MM.1S (cell line): ENCODE results near the gene PRKCA.

Source experiments
- DNase-seq: peaks from one replicate; pipeline ENCODE4 v3.0.0-alpha.2; 2015
- H2AFZ ChIP-seq: fragments of 300-600 bp; sonication (generic); 2 replicates; pipeline ENCODE4 v1.6.0; 2016; ENCODE audit warnings: antibody characterized with exemption, low read length
- H3F3A ChIP-seq: fragments of 300-600 bp; sonication (generic); 2 replicates; pipeline ENCODE4 v1.6.1; 2016; ENCODE audit warnings: mild to moderate bottlenecking, antibody characterized with exemption, low read length, moderate library complexity, mixed read lengths; ENCODE audit not compliant: insufficient read depth
- H3K27ac ChIP-seq: fragments of 300-600 bp; sonication (generic); 2 replicates; pipeline ENCODE4 v1.5.1; 2016; ENCODE audit warnings: mild to moderate bottlenecking, low read length
- H3K27me3 ChIP-seq: fragments of 300-600 bp; sonication (generic); replicated peaks from 2 replicates; pipeline ENCODE4 v1.6.0; 2016; ENCODE audit warnings: low read length; ENCODE audit not compliant: insufficient read depth
- H3K36me3 ChIP-seq: fragments of 300-600 bp; sonication (generic); replicated peaks from 2 replicates; pipeline ENCODE4 v1.6.1; 2016; ENCODE audit warnings: mild to moderate bottlenecking, low read length, mixed read lengths; ENCODE audit not compliant: insufficient read depth
- H3K4me1 ChIP-seq: fragments of 300-600 bp; sonication (generic); 2 replicates; pipeline ENCODE4 v1.6.1; 2016; ENCODE audit warnings: low read length, mixed read lengths
- H3K4me2 ChIP-seq: fragments of 300-600 bp; sonication (generic); 2 replicates; pipeline ENCODE4 v1.6.0; 2016; ENCODE audit warnings: low read depth, low read length
- H3K4me3 ChIP-seq: fragments of 300-600 bp; sonication (generic); 2 replicates; pipeline ENCODE4 v1.5.1; 2016; ENCODE audit warnings: low read length, mixed read lengths
- H3K79me2 ChIP-seq: fragments of 300-600 bp; sonication (generic); 2 replicates; pipeline ENCODE4 v1.6.1; 2016; ENCODE audit warnings: mixed run types, low read length, mixed read lengths
- H3K9ac ChIP-seq: fragments of 300-600 bp; sonication (generic); 2 replicates; pipeline ENCODE4 v1.6.1; 2016; ENCODE audit warnings: low read length, mixed read lengths
- H3K9me2 ChIP-seq: fragments of 300-600 bp; sonication (generic); replicated peaks from 2 replicates; pipeline ENCODE4 v1.6.1; 2016; ENCODE audit warnings: mild to moderate bottlenecking, low read length, mixed read lengths; ENCODE audit not compliant: insufficient read depth
- H3K9me3 ChIP-seq: fragments of 300-600 bp; sonication (generic); replicated peaks from 2 replicates; pipeline ENCODE4 v1.6.1; 2016; ENCODE audit warnings: mild to moderate bottlenecking, low read length, mixed read lengths; ENCODE audit not compliant: insufficient read depth
- H4K20me1 ChIP-seq: fragments of 300-600 bp; sonication (generic); 2 replicates; pipeline ENCODE4 v1.6.1; 2016; ENCODE audit warnings: mild to moderate bottlenecking, low read length, moderate library complexity, mixed read lengths; ENCODE audit not compliant: insufficient read depth
- CTCF ChIP-seq: fragments of 300-600 bp; sonication (generic); IDR thresholded peaks from 2 replicates; pipeline ENCODE4 v1.5.1; 2016; ENCODE audit warnings: antibody characterized with exemption, low read length, mixed read lengths
- EZH2 ChIP-seq: fragments of 300-600 bp; sonication (generic); optimal IDR thresholded peaks from 2 replicates; pipeline ENCODE3; 2017; ENCODE audit warnings: low read depth, mild to moderate bottlenecking, antibody characterized with exemption, low read length, mixed read lengths
- EZH2phosphoT487 ChIP-seq: fragments of 300-600 bp; sonication (generic); IDR thresholded peaks from 2 replicates; pipeline ENCODE4 v1.6.1; 2018; ENCODE audit warnings: antibody characterized with exemption, low read length

Gene PRKCA

GRCh38 chr17:66306446-66306845 is 4.0 kb downstream of the PRKCA start:
- Histone ChIP-seq H3F3A (no peaks in the 10 kb centered on the region), H3K4me3 (no peak overlapping the region), H3K9me2 (no peaks in the 10 kb centered on the region), H2AFZ (no peak overlapping the region), H3K4me1 (0 out of 2 replicates have a peak, but pooled peaks cover 12% of the 10 kb centered on the region), H3K9ac (no peak overlapping the region), H3K4me2 (no peak overlapping the region), H3K36me3 (no peaks in the 10 kb centered on the region), H3K27ac (no peak overlapping the region), H3K79me2 (peaks cover 26% of the 10 kb centered on the region), H4K20me1 (no peaks in the 10 kb centered on the region), H3K9me3 (no peaks in the 10 kb centered on the region), H3K27me3 (no peaks in the 10 kb centered on the region)
- TF ChIP-seq EZH2 = no peak
- DNase-seq = no peak

- peaks cover 26% of the 10 kb centered on the region for H3K79me2 ChIP-seq
- no peak overlapping the region for H2AFZ ChIP-seq
- no peaks in the 10 kb centered on the region for H3K36me3 ChIP-seq
- no peaks in the 10 kb centered on the region for H3F3A ChIP-seq
- 0 out of 2 replicates have a peak, but pooled peaks cover 12% of the 10 kb centered on the region for H3K4me1 ChIP-seq
- H3K4me3 ChIP-seq = no peak overlapping the region
- no peaks in the 10 kb centered on the region for H3K9me3 ChIP-seq
- no peak for DNase-seq
- no peak overlapping the region for H3K27ac ChIP-seq
- TF ChIP-seq EZH2phosphoT487 (no peak), EZH2 (no peak), CTCF (no peak)
- no peak overlapping the region for H3K9ac ChIP-seq
- no peaks in the 10 kb centered on the region for H4K20me1 ChIP-seq
- no peaks in the 10 kb centered on the region for H3K27me3 ChIP-seq
- H3K4me2 ChIP-seq = no peak overlapping the region
- no peaks in the 10 kb centered on the region for H3K9me2 ChIP-seq
These were observed 4.8 kb downstream of the PRKCA start for GRCh38 chr17:66307257-66307656.

DNA sequence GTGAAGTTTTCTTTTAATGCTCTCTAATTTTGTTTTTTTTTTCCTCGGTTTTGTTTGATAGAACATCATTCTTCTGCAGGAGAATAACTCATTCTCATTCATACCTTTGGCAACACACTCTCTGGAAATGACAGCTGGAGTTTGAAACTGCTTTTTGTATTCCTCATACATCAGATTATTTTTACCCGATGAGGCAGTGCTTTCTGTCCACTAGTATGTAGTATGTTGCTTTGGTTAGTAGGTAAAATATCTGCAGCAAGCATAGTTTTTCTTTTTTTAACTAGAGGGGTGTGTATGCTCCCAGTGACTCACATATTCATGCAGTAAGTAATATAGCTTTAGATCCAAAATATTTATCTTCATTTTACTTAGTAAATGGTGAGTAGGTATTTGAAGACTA is 6.4 kb downstream of the PRKCA start:
- H3K9me3 ChIP-seq = no peaks in the 10 kb centered on the region
- H3K9me2 ChIP-seq = no peaks in the 10 kb centered on the region
- DNase-seq = no peak
- H3K4me1 ChIP-seq = 0 out of 2 replicates have a peak, but pooled peaks cover 12% of the 10 kb centered on the region
- TF ChIP-seq EZH2phosphoT487 = no peak
- no peak for TF ChIP-seq CTCF
- TF ChIP-seq EZH2 = no peak
- H3K79me2 ChIP-seq = peaks cover 15% of the 10 kb centered on the region
- H3K36me3 ChIP-seq = no peaks in the 10 kb centered on the region
- no peak overlapping the region for H3K4me2 ChIP-seq
- no peak overlapping the region for H2AFZ ChIP-seq
- no peak overlapping the region for H3K27ac ChIP-seq
- no peak overlapping the region for H3K4me3 ChIP-seq
- no peak overlapping the region for H3K9ac ChIP-seq
- no peaks in the 10 kb centered on the region for H3K27me3 ChIP-seq
- H3F3A ChIP-seq = no peaks in the 10 kb centered on the region
- H4K20me1 ChIP-seq = no peaks in the 10 kb centered on the region

GRCh38 chr17:66309793-66310192 is 7.4 kb downstream of the PRKCA start:
- no peak for TF ChIP-seq CTCF
- no peak for TF ChIP-seq EZH2
- no peak for TF ChIP-seq EZH2phosphoT487
- Histone ChIP-seq H3F3A (no peaks in the 10 kb centered on the region), H3K79me2 (peaks cover 5% of the 10 kb centered on the region), H3K36me3 (no peaks in the 10 kb centered on the region), H3K4me3 (no peak overlapping the region), H3K9ac (no peak overlapping the region), H3K27ac (no peak overlapping the region), H3K4me1 (0 out of 2 replicates have a peak, but pooled peaks cover 2% of the 10 kb centered on the region), H3K27me3 (no peaks in the 10 kb centered on the region), H4K20me1 (no peaks in the 10 kb centered on the region), H3K9me2 (no peaks in the 10 kb centered on the region), H2AFZ (no peak overlapping the region), H3K9me3 (no peaks in the 10 kb centered on the region), H3K4me2 (no peak overlapping the region)
- no peak for DNase-seq
